Neutrophil (primary cell): ENCODE measurements around the gene CCL20.

Source experiments
- H3K27ac ChIP-seq: fragments of 200-600 bp; sonication (generic); 2 replicates; pipeline ENCODE4 v1.5.1; 2016; ENCODE audit warnings: mild to moderate bottlenecking, moderate library complexity
- H3K27me3 ChIP-seq: fragments of 200-600 bp; sonication (generic); 2 replicates; pipeline ENCODE4 v1.6.0; 2016; ENCODE audit warnings: mild to moderate bottlenecking
- H3K36me3 ChIP-seq: fragments of 200-600 bp; sonication (generic); 2 replicates; pipeline ENCODE4 v1.5.1; 2017
- H3K4me1 ChIP-seq, 2 experiments: fragments of 200-600 bp in 1 of 2; sonication (generic) in 1 of 2; 1 replicate in 1 of 2; 2 replicates in 1 of 2; pipeline versions ENCODE4 v1.5.1 to v1.6.1; 2013 to 2016; ENCODE audit warnings: low read depth in 1 of 2, low read length in 1 of 2, mild to moderate bottlenecking in 1 of 2, moderate library complexity in 1 of 2; ENCODE audit not compliant: control insufficient read depth in 1 of 2, insufficient read depth in 1 of 2
- H3K4me3 ChIP-seq, 2 experiments: fragments of 200-600 bp in 1 of 2; sonication (generic) in 1 of 2; 1 replicate in 1 of 2; 2 replicates in 1 of 2; pipeline ENCODE4 v1.5.1; 2013 to 2016; ENCODE audit warnings: low read depth in 1 of 2, low read length in 1 of 2, mild to moderate bottlenecking in 1 of 2, moderate library complexity in 1 of 2
- H3K9me3 ChIP-seq: fragments of 200-600 bp; sonication (generic); 2 replicates; pipeline ENCODE4 v1.5.1; 2016
- TF ChIP-seq, protein P1 (sequence below): fragments of 200-600 bp; sonication (generic); IDR thresholded peaks from 2 replicates; pipeline ENCODE4 v1.5.1; 2016; ENCODE audit warnings: antibody characterized with exemption

Gene CCL20

DNA sequence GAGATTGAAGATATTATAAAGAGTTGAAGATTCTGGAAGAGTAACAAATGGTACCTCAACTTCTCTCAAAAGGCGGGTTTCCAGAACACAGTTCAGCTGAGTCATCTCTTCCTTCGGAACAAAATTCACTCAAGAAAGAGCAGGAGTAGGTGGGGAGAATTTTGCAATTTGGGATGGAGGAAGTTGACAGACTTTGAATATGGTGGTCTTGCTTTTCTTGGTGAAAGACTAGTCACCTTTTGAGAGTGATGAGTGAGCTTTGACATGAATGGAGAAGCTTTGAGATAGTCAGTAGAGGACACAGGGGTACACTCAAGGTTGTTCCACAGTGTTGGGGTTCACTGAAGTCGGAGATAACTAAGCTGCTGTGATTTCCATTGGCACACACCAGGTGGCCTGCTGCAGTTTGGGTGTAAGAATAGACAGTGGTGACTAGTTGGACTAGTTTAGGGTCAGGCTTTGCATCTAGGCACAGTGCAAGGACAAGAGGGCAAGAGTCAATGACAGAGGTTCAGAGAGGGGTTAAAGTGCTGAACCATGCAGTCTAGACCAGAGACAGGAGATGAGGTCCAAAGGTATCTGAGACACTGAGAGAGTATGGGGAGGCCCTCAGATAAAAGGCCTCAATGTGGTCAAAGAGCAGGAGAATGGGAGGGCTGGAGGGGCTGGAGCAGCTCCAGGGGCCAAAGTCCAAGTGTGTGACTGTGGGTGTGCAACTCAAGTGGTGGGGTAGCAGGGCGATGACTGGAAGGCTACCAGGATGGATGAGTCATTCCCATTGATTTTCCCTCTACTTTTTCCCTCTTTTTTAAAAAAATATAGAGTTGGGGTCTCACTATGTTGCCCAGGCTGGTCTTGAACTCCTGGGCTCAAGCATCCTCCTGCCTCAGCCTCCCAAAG lies 7.7 kb downstream of the CCL20 start:
- Histone ChIP-seq H3K36me3 (no peaks in the 10 kb centered on the region), H3K9me3 (no peaks in the 10 kb centered on the region), H3K4me3 (no peak overlapping the region), H3K27me3 (no peaks in the 10 kb centered on the region), H3K27ac (no peak overlapping the region), H3K4me1 (peaks cover 40 to 49% of the 10 kb centered on the region in 2 experiments)
- TF ChIP-seq, protein P1, sequence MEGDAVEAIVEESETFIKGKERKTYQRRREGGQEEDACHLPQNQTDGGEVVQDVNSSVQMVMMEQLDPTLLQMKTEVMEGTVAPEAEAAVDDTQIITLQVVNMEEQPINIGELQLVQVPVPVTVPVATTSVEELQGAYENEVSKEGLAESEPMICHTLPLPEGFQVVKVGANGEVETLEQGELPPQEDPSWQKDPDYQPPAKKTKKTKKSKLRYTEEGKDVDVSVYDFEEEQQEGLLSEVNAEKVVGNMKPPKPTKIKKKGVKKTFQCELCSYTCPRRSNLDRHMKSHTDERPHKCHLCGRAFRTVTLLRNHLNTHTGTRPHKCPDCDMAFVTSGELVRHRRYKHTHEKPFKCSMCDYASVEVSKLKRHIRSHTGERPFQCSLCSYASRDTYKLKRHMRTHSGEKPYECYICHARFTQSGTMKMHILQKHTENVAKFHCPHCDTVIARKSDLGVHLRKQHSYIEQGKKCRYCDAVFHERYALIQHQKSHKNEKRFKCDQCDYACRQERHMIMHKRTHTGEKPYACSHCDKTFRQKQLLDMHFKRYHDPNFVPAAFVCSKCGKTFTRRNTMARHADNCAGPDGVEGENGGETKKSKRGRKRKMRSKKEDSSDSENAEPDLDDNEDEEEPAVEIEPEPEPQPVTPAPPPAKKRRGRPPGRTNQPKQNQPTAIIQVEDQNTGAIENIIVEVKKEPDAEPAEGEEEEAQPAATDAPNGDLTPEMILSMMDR: no peak

DNA sequence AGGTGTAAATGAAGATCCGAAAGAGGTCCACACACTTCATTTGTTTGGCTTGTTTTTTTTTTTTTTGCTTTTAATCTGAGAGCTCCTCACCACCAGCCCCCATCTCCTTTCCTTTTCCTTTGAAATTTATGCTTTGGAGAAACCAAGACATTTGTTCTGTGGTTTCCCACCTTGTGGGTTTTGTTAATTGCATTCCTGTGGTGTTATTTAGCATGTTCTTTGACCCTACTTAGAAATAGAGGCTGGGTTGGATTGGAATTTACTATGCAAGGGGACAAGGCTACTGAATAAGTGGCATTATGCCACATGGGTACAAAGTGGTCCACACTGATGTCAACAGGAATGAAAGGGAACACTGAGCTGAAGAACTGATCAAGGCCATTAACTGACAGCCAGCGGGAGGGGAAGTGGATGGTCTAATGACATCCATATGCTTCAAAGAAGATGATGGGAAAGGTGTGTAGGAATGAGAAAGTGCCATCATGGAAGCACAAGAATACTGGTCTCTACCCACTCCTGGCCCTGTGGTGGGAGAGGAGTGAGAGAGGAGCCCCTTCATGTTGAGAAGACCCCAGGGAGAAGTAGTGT lies 8.9 kb downstream of the CCL20 start:
- no peaks in the 10 kb centered on the region for H3K9me3 ChIP-seq
- H3K4me3 ChIP-seq: no peak overlapping the region
- TF ChIP-seq, protein P1: no peak
- peaks cover 39 to 46% of the 10 kb centered on the region in 2 experiments for H3K4me1 ChIP-seq
- no peak overlapping the region for H3K27ac ChIP-seq
- H3K36me3 ChIP-seq: no peaks in the 10 kb centered on the region
- no peaks in the 10 kb centered on the region for H3K27me3 ChIP-seq

DNA sequence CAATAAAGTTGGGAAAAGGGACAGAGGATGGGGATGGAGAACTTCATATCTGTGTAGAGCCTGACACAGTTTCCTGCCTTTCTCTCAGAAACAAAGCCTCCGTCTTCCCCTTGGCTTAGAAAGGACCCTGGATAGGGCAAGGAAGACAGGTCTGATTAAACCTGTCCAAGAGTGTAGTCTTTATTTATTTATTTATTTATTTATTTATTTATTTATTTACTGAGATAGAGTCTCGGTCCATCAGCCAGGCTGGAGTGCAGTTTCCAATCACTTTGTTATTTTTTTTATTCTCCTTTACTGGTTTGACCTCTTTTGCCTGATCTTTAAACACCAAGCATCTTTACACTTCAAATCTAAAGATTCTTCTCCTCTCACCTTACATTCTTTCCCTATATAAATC lies 10.3 kb downstream of the CCL20 start:
- Histone ChIP-seq H3K4me1 (peaks cover 28 to 36% of the 10 kb centered on the region in 2 experiments), H3K27ac (no peak overlapping the region), H3K9me3 (no peaks in the 10 kb centered on the region), H3K36me3 (no peaks in the 10 kb centered on the region), H3K27me3 (no peaks in the 10 kb centered on the region), H3K4me3 (no peak overlapping the region)
- TF ChIP-seq, protein P1: no peak

DNA sequence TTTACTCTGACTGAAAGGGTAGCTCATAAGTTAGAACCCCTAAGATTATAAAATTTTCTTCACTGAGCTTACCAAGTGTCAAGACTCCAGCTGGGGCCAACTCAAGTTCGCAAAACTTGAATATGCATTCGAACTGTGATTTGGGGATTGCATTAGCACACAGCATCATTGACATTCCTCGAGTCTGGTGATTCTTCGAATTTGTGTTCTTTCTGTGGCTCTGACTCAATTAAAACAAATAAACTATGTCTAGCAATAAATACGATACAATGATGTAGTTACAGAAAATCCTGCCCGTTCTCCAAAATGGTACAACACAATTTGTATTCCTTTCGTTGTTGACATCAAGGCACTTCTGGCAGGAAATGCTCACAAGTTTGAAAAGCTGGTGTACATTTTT lies 11.1 kb downstream of the CCL20 start:
- H3K27ac ChIP-seq: no peak overlapping the region
- H3K9me3 ChIP-seq: no peaks in the 10 kb centered on the region
- peaks cover 21 to 29% of the 10 kb centered on the region in 2 experiments for H3K4me1 ChIP-seq
- no peaks in the 10 kb centered on the region for H3K36me3 ChIP-seq
- TF ChIP-seq, protein P1: no peak
- H3K4me3 ChIP-seq: no peak overlapping the region
- no peaks in the 10 kb centered on the region for H3K27me3 ChIP-seq

DNA sequence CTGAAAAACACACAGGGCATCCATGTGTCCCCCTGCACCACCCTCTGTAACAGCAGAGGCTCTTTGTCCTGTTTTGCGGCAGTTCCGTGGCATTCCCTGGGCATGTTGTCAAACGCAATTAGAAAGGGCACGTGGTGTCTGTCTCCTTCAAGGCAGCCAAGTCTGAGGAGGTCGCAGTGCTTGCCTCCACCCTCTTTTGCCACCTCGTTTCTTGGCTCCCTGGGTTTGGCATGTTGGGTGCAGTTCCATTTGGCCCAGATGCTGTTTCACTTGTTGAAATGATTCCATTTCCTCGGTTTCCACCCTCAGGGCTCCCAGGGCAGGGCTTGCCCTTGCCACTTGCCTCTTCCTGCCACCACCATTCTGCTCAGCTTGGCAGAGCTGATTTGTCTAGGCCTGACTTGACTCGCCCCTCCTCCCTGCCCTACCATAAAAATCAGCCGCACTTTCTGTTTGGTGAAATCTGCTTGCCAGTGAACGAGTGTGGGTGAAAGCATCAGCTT lies 12.4 kb downstream of the CCL20 start:
- H3K4me3 ChIP-seq: no peak overlapping the region
- no peaks in the 10 kb centered on the region for H3K27me3 ChIP-seq
- peaks cover 14 to 17% of the 10 kb centered on the region in 2 experiments for H3K4me1 ChIP-seq
- H3K27ac ChIP-seq: no peak overlapping the region
- H3K9me3 ChIP-seq: no peaks in the 10 kb centered on the region
- H3K36me3 ChIP-seq: no peaks in the 10 kb centered on the region
- TF ChIP-seq, protein P1: no peak
